Activated T-cell treated with anti-CD3 and anti-CD28 coated beads, Interleukin-2, amount 50 U/mL, for 72 hours (primary cell): ENCODE data around the gene MAGEB2. TPM values are rescaled to one million over a fixed set of nuclear protein-coding genes. Genes with fewer than 3 reads are reported as not detected.
A peak's percentile ranks its signal among the peaks of the same experiment; 100 is the strongest.

Experiments
- ATAC-seq, 2 donors: fragments of 150-1000 bp; cut with Tn5 transposase; replicated peaks in 1 of 2; 2 replicates each; pipeline ENCODE4 v1.10.0; 2021; ENCODE audit warnings: moderate library complexity in 2 of 2, mild to moderate bottlenecking in 1 of 2
- DNase-seq, 2 donors: peaks; one replicate each; pipeline ENCODE4 v3.0.0; 2021 to 2022; ENCODE audit warnings: mixed read lengths in 1 of 2
- H3K27ac Mint-ChIP-seq: one replicate; pipeline ENCODE4 v1.8.0; 2022; ENCODE audit warnings: mild to moderate bottlenecking, moderate library complexity, mixed read lengths
- H3K27me3 Mint-ChIP-seq: one replicate; pipeline ENCODE4 v1.8.0; 2022; ENCODE audit warnings: low read depth, mixed read lengths
- H3K36me3 Mint-ChIP-seq, 2 donors: one replicate each; pipeline ENCODE4 v1.8.0; 2022; ENCODE audit warnings: mixed read lengths in 2 of 2, mild to moderate bottlenecking in 1 of 2; ENCODE audit not compliant: insufficient read depth in 2 of 2
- H3K4me1 Mint-ChIP-seq: one replicate; pipeline ENCODE4 v1.8.0; 2022; ENCODE audit warnings: low read depth, mixed read lengths
- H3K4me3 Mint-ChIP-seq, 2 donors: one replicate each; pipeline ENCODE4 v1.8.0; 2022; ENCODE audit warnings: mild to moderate bottlenecking in 2 of 2, mixed read lengths in 2 of 2, moderate library complexity in 2 of 2
- H3K9me3 Mint-ChIP-seq, 2 donors: one replicate each; pipeline ENCODE4 v1.8.0; 2022; ENCODE audit warnings: mixed read lengths in 2 of 2
- total RNA-seq, 2 donors: library from RNA; stranded (reverse); gene quantifications; one replicate each; pipeline ENCODE4 v1.2.3, GENCODE V29; 2022

MAGEB2 gene
- total RNA-seq, 2 donors from 2014 or later = not detected

DNA sequence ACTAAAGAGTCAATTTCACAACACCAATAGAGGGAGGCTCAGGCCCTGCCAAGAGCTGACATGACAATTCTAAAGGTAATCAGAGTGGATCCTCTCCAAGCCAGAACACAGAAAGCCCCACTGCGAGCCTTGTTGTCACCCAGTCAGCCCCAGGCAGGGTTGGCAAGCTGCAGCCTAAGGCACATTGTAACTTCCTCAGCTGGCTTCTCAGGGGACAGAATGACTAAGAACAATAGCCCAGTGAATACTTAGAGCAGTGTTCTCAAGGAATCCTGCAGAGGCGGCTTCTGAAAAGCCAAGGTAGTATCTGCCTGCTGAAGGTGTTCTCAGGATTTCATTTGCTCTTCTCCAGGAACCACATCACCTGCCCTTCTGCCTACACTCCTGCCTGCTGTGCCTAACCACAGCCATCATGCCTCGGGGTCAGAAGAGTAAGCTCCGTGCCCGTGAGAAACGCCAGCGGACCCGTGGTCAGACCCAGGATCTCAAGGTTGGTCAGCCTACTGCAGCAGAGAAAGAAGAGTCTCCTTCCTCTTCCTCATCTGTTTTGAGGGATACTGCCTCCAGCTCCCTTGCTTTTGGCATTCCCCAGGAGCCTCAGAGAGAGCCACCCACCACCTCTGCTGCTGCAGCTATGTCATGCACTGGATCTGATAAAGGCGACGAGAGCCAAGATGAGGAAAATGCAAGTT, 26.5 kb downstream of the MAGEB2 start, which contains the start of gene MAGEB4:
Gene MAGEB4, plus strand, starts transcription at position 277 of the 692 bp plus-strand sequence. Its CDS starts 136 bp downstream, at position 413.
- Mint-ChIP-seq H3K4me1 (no peaks in the 10 kb centered on the region), H3K36me3 (no peaks in the 10 kb centered on the region), H3K9me3 (no peaks in the 10 kb centered on the region), H3K4me3 (no peak within 1 kb of the TSS), H3K27me3 (peaks cover 18% of the 10 kb centered on the region), H3K27ac (no peak within 1 kb of the TSS)
- ATAC-seq (no peak), DNase-seq (no peak)

- Mint-ChIP-seq H3K27me3 (peaks cover 5% of the 10 kb centered on the region), H3K36me3 (no peaks in the 10 kb centered on the region), H3K4me3 (no peak within 1 kb of the TSS), H3K27ac (no peak within 1 kb of the TSS), H3K4me1 (no peaks in the 10 kb centered on the region), H3K9me3 (peaks cover 0 to 3% of the 10 kb centered on the region in 2 donors)
- DNase-seq (no peak), ATAC-seq (no peak)
These were observed 31.6 kb downstream of the MAGEB2 start, which contains the start of gene MAGEB1 for GRCh38 chrX:30246769-30247489. TSS of gene MAGEB1 (plus strand) at chrX:30247146. CDS start at chrX:30250494, 3,348 bp downstream.

DNA sequence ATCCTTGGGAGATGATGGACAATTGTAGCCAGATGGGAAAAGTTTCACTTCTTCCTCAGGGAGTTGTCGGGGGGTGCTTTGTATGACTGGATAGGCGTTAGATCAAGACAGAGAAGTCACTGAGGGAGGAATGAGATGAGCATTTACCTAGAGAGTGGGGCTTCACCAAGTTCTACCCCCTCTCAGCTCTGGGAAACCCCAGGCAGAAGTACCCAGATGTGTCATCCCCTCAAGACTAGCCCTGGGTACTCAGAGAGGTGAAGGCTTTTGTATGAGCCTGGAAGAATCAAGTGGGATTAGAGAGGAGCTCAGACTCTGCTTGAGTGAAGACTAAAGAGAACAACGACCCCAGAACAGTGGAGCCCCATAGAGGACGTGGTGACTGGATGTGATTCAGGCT, 33.5 kb downstream of the MAGEB2 start:
- Mint-ChIP-seq H3K4me1 (no peaks in the 10 kb centered on the region), H3K4me3 (no peak overlapping the region), H3K9me3 (peaks cover 0 to 3% of the 10 kb centered on the region in 2 donors), H3K27me3 (peaks cover 5% of the 10 kb centered on the region), H3K36me3 (no peaks in the 10 kb centered on the region), H3K27ac (no peak overlapping the region)
- ATAC-seq (peak in 1 of 2 donors; percentile 40), DNase-seq (no peak)

DNA sequence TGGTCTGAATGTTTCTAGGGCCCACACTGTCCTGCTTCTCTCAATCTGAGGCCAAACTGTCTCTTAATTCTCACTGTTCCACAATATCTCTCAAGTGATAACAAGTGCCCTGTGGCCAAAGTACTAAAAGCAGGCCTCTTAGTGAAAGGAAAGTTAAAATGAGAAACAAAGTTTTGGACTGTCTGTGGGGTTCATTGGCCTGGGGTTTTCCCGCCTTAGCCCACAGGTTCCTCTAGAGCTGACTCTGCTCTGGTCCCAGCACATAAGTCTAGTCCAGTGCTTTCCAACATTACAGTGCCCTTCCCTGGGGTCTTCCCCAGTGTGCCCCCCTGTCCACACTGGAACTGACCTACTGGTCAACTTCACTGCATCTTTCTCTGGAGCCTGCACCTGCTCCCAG, 37.9 kb downstream of the MAGEB2 start:
- DNase-seq = no peak
- Mint-ChIP-seq H3K27me3 (peaks cover 5% of the 10 kb centered on the region), H3K4me1 (no peaks in the 10 kb centered on the region), H3K36me3 (no peaks in the 10 kb centered on the region), H3K4me3 (no peak overlapping the region), H3K9me3 (peaks cover 2 to 5% of the 10 kb centered on the region in 2 donors), H3K27ac (no peak overlapping the region)
- ATAC-seq = no peak

- DNase-seq (no peak), ATAC-seq (no peak)
- peaks cover 2% of the 10 kb centered on the region in 2 donors for H3K9me3 Mint-ChIP-seq
- no peaks in the 10 kb centered on the region for H3K36me3 Mint-ChIP-seq
- H3K4me3 Mint-ChIP-seq = no peak overlapping the region
- H3K27ac Mint-ChIP-seq = no peak overlapping the region
- no peaks in the 10 kb centered on the region for H3K27me3 Mint-ChIP-seq
- H3K4me1 Mint-ChIP-seq = no peaks in the 10 kb centered on the region
These were observed 44.6 kb downstream of the MAGEB2 start for GRCh38 chrX:30259927-30260326.

DNA sequence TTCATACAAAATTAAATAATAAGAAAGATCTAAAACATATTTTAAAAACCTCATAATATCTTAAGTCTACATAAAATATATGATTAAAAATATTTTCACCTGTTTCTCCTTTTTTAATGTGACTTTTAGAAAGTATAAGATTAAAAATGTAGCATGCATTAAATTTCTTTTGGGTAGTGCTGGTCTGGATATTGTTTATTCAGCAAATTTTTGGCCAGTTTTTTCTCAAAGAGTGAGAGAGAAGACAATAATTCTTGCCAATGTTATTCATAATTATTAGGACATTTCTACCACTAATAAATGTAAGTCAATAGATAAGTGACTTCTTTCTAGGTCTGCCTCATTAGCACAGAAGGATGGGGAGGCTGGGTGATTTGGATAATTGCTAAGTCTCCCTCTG, 45.6 kb downstream of the MAGEB2 start:
- H3K9me3 Mint-ChIP-seq = peaks cover 0 to 2% of the 10 kb centered on the region in 2 donors
- no peaks in the 10 kb centered on the region for H3K4me1 Mint-ChIP-seq
- H3K27ac Mint-ChIP-seq = no peak overlapping the region
- no peak overlapping the region for H3K4me3 Mint-ChIP-seq
- ATAC-seq (no peak), DNase-seq (no peak)
- no peaks in the 10 kb centered on the region for H3K27me3 Mint-ChIP-seq
- no peaks in the 10 kb centered on the region for H3K36me3 Mint-ChIP-seq

- Mint-ChIP-seq H3K4me3 (no peak overlapping the region), H3K9me3 (no peaks in the 10 kb centered on the region), H3K4me1 (no peaks in the 10 kb centered on the region), H3K27ac (no peak overlapping the region), H3K36me3 (no peaks in the 10 kb centered on the region), H3K27me3 (no peaks in the 10 kb centered on the region)
- DNase-seq (no peak), ATAC-seq (no peak)
These were observed 47.4 kb downstream of the MAGEB2 start for GRCh38 chrX:30262763-30263162.

Other genes with a start within 250 kb of the MAGEB2 start
- not detected for gene MAGEB3, start 15.1 kb downstream of the MAGEB2 start, total RNA-seq
- gene MAGEB4, start 26.4 kb downstream of the MAGEB2 start, total RNA-seq = not detected
- not detected for gene MAGEB1, start 31.6 kb downstream of the MAGEB2 start, total RNA-seq
- gene NR0B1, start 93.8 kb downstream of the MAGEB2 start, total RNA-seq = not detected